Heart left ventricle (tissue), 16 donors: Measurements from ENCODE around the gene AOC1. TPM values are rescaled to one million over a fixed set of nuclear protein-coding genes. Genes with fewer than 3 reads are reported as not detected.
"Not testable (repeated sequence)": the region's sequence is repeated elsewhere in the genome, so short reads cannot be mapped to it uniquely, and the experiment has no call there.

ENCODE experiments used
- ATAC-seq, 4 donors: fragments of 200-7000 bp; cut with Tn5 transposase; one replicate each; pipeline ENCODE4 v1.9.1; 2020 to 2022; ENCODE audit warnings: moderate library complexity in 4 of 4, mild to moderate bottlenecking in 3 of 4, moderate number of reproducible peaks in 1 of 4
- DNase-seq, 5 donors: peaks; one replicate each; pipeline ENCODE4 v3.0.0-alpha.2; 2020
- H3K27ac ChIP-seq, 12 donors: fragments of 200-600 bp; sonication (generic) in 4 of 12; one replicate each; pipeline versions ENCODE4 v1.5.0 to v1.8.0; 2016 to 2022; ENCODE audit warnings: mild to moderate bottlenecking in 2 of 12
- H3K27me3 ChIP-seq, 9 donors: fragments of 200-600 bp; sonication (generic) in 2 of 9; one replicate each; pipeline versions ENCODE4 v1.5.1 to v1.8.0; 2016 to 2022; ENCODE audit warnings: mild to moderate bottlenecking in 3 of 9
- H3K36me3 ChIP-seq, 9 donors: fragments of 200-600 bp; sonication (generic) in 2 of 9; one replicate each; pipeline versions ENCODE4 v1.5.0 to v1.8.0; 2018 to 2022; ENCODE audit warnings: mild to moderate bottlenecking in 2 of 9
- H3K4me1 ChIP-seq, 12 donors: fragments of 200-600 bp; sonication (generic) in 4 of 12; one replicate each; pipeline versions ENCODE4 v1.5.0 to v1.8.0; 2016 to 2022; ENCODE audit warnings: mild to moderate bottlenecking in 3 of 12
- H3K4me3 ChIP-seq, 12 donors: fragments of 200-600 bp; sonication (generic) in 4 of 12; one replicate each; pipeline versions ENCODE4 v1.5.0 to v1.8.0; 2017 to 2022; ENCODE audit warnings: mild to moderate bottlenecking in 9 of 12, moderate library complexity in 4 of 12
- H3K9me3 ChIP-seq, 12 donors: fragments of 200-600 bp; sonication (generic) in 4 of 12; one replicate each; pipeline versions ENCODE4 v1.5.0 to v1.8.0; 2016 to 2022; ENCODE audit warnings: mild to moderate bottlenecking in 1 of 12
- CTCF ChIP-seq, 12 donors: fragments of 200-600 bp; sonication (generic) in 4 of 12; IDR thresholded peaks; one replicate each; pipeline versions ENCODE4 v1.5.0 to v1.8.0; 2018 to 2022; ENCODE audit warnings: antibody characterized with exemption in 12 of 12, mild to moderate bottlenecking in 5 of 12
- POLR2A ChIP-seq, 2 donors: fragments of 450-650 bp; IDR thresholded peaks; one replicate each; pipeline ENCODE4 v1.6.1; 2017; ENCODE audit warnings: antibody characterized with exemption in 2 of 2, mild to moderate bottlenecking in 2 of 2, moderate library complexity in 2 of 2
- WGBS, 4 donors: extraction: QIAGEN DNeasy Blood & Tissue Kit in 2 of 4; methylation state at CpG; one replicate each; pipeline versions ENCODE4 v1.1.5 to v1.1.7; 2013 to 2018; 5-methylcytosine and 5-hydroxymethylcytosine counted together
- intact Hi-C, 10 donors: fragments of 100-400 bp; cut with DNase I; formaldehyde crosslinking; loops; one replicate each; pipeline versions ENCODE4 v1.11.1 to v1.14.2; 2022
- polyA plus RNA-seq, 2 donors: library from polyadenylated mRNA; stranded (reverse); fragments of 200-250 nt; gene quantifications; one replicate each; pipeline ENCODE4 v1.2.3, GENCODE V29; 2013
- total RNA-seq, 9 donors: library from RNA; depleted of rRNA in 2 of 9; stranded (reverse); fragments of >200 nt in 2 of 9; fragmentation: NEBNext Ultra II Directional in 3 of 9; extraction: Animal tissue kit (Norgen Biotek cat#: 25700) in 3 of 9; gene quantifications; one replicate each; pipeline versions ENCODE4 v1.1.0 to v1.2.4, GENCODE V29; 2016 to 2023
- donor health status: ischemic (EF 13 %, LVEDD 7.1; RV severe dilation, severe dysfunction).
- donor health status: healthy with polysubstance abuse.
- donor health status: DM: no; HTN: yes; CAD: no.
- donor health status: DM: no; HTN: no; CAD: no.
- donor health status: ischemic (EF 25% LVEDD 6.9; RV normal size, moderate dysfunction).
- donor health status: ischemic (EF 25% LVEDD 5.7; RV mildly dilated, moderate dysfunction).
- donor health status: healthy.
- donor health status: DM: yes; HTN: yes; CAD: no.
- donor health status: ischemic (EF 35%, LVEDD 5.7; RV mildly dilated, moderate dysfunction).
- donor health status: nonischemic (EF 11% LVEDD 7.7; RV severe dilation, severe dysfunction).
- donor health status: DM: yes; HTN: yes; CAD: no.
- donor health status: PGD.
- donor health status: ischemic (EF 29% LVEDD 5.4; RV normal size, mild dysfunction).
- donor health status: nonischemic (EF 23%, LVEDD 6.1; RV moderate dilation, normal function).

AOC1 gene
- total and polyA plus RNA-seq, 11 donors: 0.06 to 0.94 (median 0.68) TPM; not detected in 5

GRCh38 chr7:150805864-150806263 lies 46.5 kb upstream of the AOC1 start:
- Histone ChIP-seq H3K36me3 (peaks cover 0 to 17% (median 0%) of the 10 kb centered on the region in 9 donors), H3K4me1 (peaks cover 0 to 30% (median under 1%) of the 10 kb centered on the region in 12 donors), H3K27ac (no peak overlapping the region), H3K4me3 (no peak overlapping the region), H3K9me3 (peaks cover 0 to 18% (median 8%) of the 10 kb centered on the region in 12 donors), H3K27me3 (peaks cover 0 to 17% (median 0%) of the 10 kb centered on the region in 9 donors)
- ATAC-seq (no peak), DNase-seq (no peak)
- TF ChIP-seq CTCF (IDR thresholded peaks at IDR 0.05) (no peak), POLR2A (IDR thresholded peaks at IDR 0.05) (no peak)
- intact Hi-C loops: no loop called here

DNA sequence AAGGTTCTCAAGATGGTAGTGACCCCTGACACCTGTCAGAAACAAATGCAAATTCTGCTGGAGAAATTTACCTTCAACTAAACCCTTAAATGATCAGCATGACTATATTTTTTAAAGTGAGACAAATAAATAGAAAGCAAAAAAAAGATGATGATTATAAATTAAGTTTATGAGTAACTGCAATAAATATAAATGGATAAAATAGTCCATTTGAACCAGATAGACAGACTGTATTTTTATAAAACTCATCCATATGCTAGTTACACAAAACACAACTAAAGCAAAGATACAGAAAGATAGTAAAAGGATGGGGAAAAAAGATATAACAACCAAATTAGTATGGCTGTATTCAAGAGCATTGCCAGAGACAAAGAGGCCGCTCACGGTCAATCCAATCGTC lies 45.9 kb upstream of the AOC1 start:
- H3K4me1 ChIP-seq: peaks cover 0 to 24% (median 0%) of the 10 kb centered on the region in 12 donors
- H3K4me3 ChIP-seq: no peak overlapping the region
- no peak overlapping the region for H3K27ac ChIP-seq
- no peak for ATAC-seq
- H3K27me3 ChIP-seq: peaks cover 0 to 11% (median 0%) of the 10 kb centered on the region in 9 donors
- peaks cover 0 to 17% (median 0%) of the 10 kb centered on the region in 9 donors for H3K36me3 ChIP-seq
- no peak for DNase-seq
- 93 to 99% (median 95%) methylated on average over 3 of the region's 3 CpGs for WGBS, 4 donors
- intact Hi-C loops: no loop called here
- TF ChIP-seq CTCF (IDR thresholded peaks at IDR 0.05) (no peak), POLR2A (IDR thresholded peaks at IDR 0.05) (no peak)
- H3K9me3 ChIP-seq: peaks cover 0 to 18% (median 8%) of the 10 kb centered on the region in 12 donors

DNA sequence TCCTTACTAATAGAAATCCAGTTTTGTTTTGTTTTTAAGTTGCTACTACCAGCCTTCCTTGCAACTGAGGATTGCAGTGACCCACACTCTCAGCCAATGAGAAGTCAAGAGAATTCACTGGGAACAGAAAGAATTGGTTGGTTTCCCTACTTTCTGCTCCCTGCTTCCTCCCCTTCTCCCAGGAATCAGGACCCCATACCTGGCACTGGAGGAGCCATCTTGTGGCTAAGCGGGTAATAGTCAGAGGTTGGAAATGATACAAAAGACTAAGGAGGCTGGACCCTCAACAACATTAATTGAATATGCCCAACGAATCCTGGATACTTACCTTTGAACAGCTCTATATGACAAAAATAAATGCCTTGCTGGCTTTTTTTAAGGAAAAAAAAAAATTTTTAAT lies 45.5 kb upstream of the AOC1 start:
- no peak for TF ChIP-seq POLR2A (IDR thresholded peaks at IDR 0.05)
- no peak for TF ChIP-seq CTCF (IDR thresholded peaks at IDR 0.05)
- ATAC-seq: no peak
- Histone ChIP-seq H3K4me1 (peaks cover 0 to 23% (median 0%) of the 10 kb centered on the region in 12 donors), H3K4me3 (no peak overlapping the region), H3K36me3 (peaks cover 0 to 17% (median 0%) of the 10 kb centered on the region in 9 donors), H3K9me3 (peaks cover 0 to 18% (median 8%) of the 10 kb centered on the region in 12 donors), H3K27me3 (peaks cover 0 to 7% (median 0%) of the 10 kb centered on the region in 9 donors), H3K27ac (no peak overlapping the region)
- intact Hi-C loops: no loop called here
- DNase-seq: no peak
- WGBS, 4 donors: 68 to 84% (median 83%) methylated on average over 2 of the region's 2 CpGs

DNA sequence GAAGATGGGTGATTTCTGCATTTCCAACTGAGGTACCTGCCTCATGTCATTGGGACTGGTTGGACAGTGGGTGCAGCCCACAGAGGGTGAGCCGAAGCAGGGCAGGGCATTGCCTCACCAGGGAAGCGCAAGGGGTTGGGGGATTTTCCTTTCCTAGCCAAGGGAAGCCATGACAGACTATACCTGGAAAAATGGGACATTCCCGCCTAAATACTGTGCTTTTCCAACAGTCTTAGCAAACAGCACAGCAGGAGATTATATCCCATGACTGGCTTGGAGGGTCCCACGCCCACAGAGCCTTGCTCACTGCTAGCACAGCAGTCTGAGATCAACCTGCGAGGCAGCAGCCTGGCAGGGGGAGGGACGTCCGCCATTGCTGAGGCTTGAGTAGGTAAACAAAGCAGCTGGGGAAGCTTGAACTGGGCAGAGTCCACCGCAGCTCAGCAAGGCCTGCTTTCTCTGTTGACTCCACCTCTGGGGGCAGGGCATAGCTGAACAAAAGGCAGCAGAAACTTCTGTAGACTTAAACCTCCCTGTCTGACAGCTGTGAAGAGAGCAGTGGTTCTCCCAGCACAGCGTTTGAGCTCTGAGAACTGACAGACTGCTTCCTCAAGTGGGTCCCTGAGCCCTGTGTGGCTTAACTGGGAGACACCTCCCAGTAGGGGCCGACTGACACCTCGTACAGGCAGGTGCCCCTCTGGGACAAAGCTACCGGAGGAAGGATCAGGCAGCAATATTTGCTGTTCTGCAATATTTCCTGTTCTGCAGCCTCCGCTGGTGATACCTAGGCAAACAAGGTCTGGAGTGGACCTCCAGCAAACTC lies 44.5 kb upstream of the AOC1 start:
- ATAC-seq, intact Hi-C loops, DNase-seq, H3K27ac ChIP-seq, H3K27me3 ChIP-seq, H3K4me3 ChIP-seq: not testable (repeated sequence)
- 78 to 84% (median 83%) methylated on average over 11 to 13 of the region's 13 CpGs for WGBS, 4 donors
- Histone ChIP-seq H3K9me3 (peaks cover 0 to 21% (median 8%) of the 10 kb centered on the region in 12 donors), H3K36me3 (peaks cover 0 to 17% (median 0%) of the 10 kb centered on the region in 9 donors), H3K4me1 (peaks cover 0 to 15% (median 0%) of the 10 kb centered on the region in 12 donors)
